DND-41 (cell line): ENCODE data around the gene RFTN1.

Source experiments
- ATAC-seq: fragments of 200-7000 bp; cut with Tn5 transposase; 3 replicates; pipeline ENCODE4 v1.9.1; 2021; ENCODE audit warnings: low read depth; ENCODE audit not compliant: insufficient read depth
- DNase-seq: peaks from one replicate; pipeline ENCODE4 v3.0.0-alpha.2; 2020
- H2AFZ ChIP-seq: 2 replicates; pipeline ENCODE4 v1.6.0; 2012; ENCODE audit warnings: low read depth, low read length
- H3K27ac ChIP-seq: 2 replicates; pipeline ENCODE4 v1.5.1; 2012; ENCODE audit warnings: low read length, inconsistent platforms
- H3K27me3 ChIP-seq: fragments of 200-600 bp; sonication (generic); 2 replicates; pipeline ENCODE4 v1.6.0; 2012; ENCODE audit warnings: low read length, mild to moderate bottlenecking, inconsistent platforms; ENCODE audit not compliant: insufficient read depth, poor library complexity
- H3K36me3 ChIP-seq: 2 replicates; pipeline ENCODE4 v1.5.1; 2012; ENCODE audit warnings: low read length, inconsistent platforms; ENCODE audit not compliant: insufficient read depth
- H3K4me1 ChIP-seq: 2 replicates; pipeline ENCODE4 v1.5.1; 2012; ENCODE audit warnings: mild to moderate bottlenecking, low read length; ENCODE audit not compliant: insufficient read depth
- H3K4me2 ChIP-seq: 2 replicates; pipeline ENCODE4 v1.6.0; 2012; ENCODE audit warnings: mild to moderate bottlenecking, moderate library complexity, low read length, inconsistent platforms; ENCODE audit not compliant: insufficient read depth
- H3K4me3 ChIP-seq, 2 experiments: fragments of 200-600 bp in 1 of 2; shearing (Covaris generic) in 1 of 2; 2 replicates each; pipeline ENCODE4 v1.5.1; 2012 to 2016; ENCODE audit warnings: inconsistent platforms in 2 of 2, low read length in 2 of 2, mild to moderate bottlenecking in 2 of 2, low read depth in 1 of 2, moderate library complexity in 1 of 2
- H3K79me2 ChIP-seq: 2 replicates; pipeline ENCODE4 v1.6.0; 2012; ENCODE audit warnings: low read length, inconsistent platforms; ENCODE audit not compliant: insufficient read depth
- H3K9ac ChIP-seq: 2 replicates; pipeline ENCODE4 v1.6.0; 2012; ENCODE audit warnings: low read depth, mild to moderate bottlenecking, inconsistent platforms, low read length, moderate library complexity
- H3K9me3 ChIP-seq: 2 replicates; pipeline ENCODE4 v1.5.1; 2012; ENCODE audit warnings: low read length, moderate library complexity, mild to moderate bottlenecking, inconsistent platforms; ENCODE audit not compliant: insufficient read depth, severe bottlenecking
- H4K20me1 ChIP-seq: 2 replicates; pipeline ENCODE4 v1.6.0; 2012; ENCODE audit warnings: low read length; ENCODE audit not compliant: insufficient read depth
- CTCF ChIP-seq: IDR thresholded peaks from 2 replicates; pipeline ENCODE4 v1.5.1; 2012; ENCODE audit warnings: borderline replicate concordance, low read length, moderate library complexity, mild to moderate bottlenecking; ENCODE audit not compliant: poor library complexity, severe bottlenecking; ENCODE audit errors: extremely low read depth
- EZH2 ChIP-seq: IDR thresholded peaks from 3 replicates; pipeline ENCODE4 v1.6.1; 2012; ENCODE audit warnings: borderline replicate concordance, low read depth, mild to moderate bottlenecking, moderate library complexity, low read length, inconsistent platforms; ENCODE audit not compliant: severe bottlenecking

Gene RFTN1

GRCh38 chr3:16280671-16281070, 232.8 kb downstream of the RFTN1 start:
- Histone ChIP-seq H3K27me3 (no peaks in the 10 kb centered on the region), H3K27ac (no peak overlapping the region), H3K79me2 (no peaks in the 10 kb centered on the region), H2AFZ (no peak overlapping the region), H3K4me2 (no peak overlapping the region), H3K4me3 (no peak overlapping the region), H3K9me3 (no peaks in the 10 kb centered on the region), H4K20me1 (no peaks in the 10 kb centered on the region), H3K4me1 (0 out of 2 replicates have a peak, but pooled peaks cover under 1% of the 10 kb centered on the region), H3K36me3 (peaks cover 57% of the 10 kb centered on the region), H3K9ac (no peak overlapping the region)
- DNase-seq: no peak
- no peak for TF ChIP-seq EZH2
- TF ChIP-seq CTCF: no peak
- ATAC-seq: no peak

DNA sequence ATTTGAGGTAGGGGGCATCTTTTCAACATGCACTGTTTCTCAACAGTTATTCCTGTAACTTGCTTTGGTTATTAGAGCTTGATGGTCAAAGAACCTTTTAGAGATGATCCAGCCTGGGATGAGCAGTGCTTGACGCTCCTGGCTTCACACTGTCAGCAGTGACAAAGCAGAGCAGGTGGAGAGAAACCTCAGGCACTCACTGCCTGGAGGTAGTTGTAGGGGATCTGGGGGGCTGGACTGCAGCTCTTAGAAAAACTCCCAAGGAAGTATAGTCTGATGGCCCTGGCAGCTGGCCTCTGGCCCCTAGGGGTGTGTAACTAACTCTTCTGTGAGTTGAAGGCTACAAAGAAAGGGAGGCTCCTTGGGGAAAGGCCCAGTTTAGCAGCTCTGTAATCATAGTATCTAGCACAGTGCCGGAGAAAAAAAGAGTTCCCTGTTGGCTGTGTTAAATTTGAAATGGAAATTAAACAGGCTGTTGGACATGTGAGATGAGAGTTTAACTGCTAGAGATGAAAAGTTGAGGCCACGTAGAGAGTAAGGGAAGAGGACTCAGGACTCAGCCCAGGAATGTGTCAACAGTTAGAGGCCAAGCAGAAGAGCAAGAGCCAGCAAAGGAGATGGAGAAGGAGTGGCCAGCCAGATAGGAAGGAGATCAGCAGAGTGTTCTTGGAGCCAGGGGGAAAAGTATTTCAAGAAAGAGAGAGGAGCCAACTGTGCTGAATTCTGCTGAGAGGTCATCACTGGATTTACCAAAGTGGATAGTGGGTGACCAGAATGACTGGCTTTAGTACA, 234.3 kb downstream of the RFTN1 start:
- Histone ChIP-seq H2AFZ (no peak overlapping the region), H3K4me2 (no peak overlapping the region), H3K4me3 (no peak overlapping the region), H4K20me1 (no peaks in the 10 kb centered on the region), H3K79me2 (no peaks in the 10 kb centered on the region), H3K36me3 (peaks cover 72% of the 10 kb centered on the region), H3K9me3 (no peaks in the 10 kb centered on the region), H3K9ac (no peak overlapping the region), H3K27me3 (no peaks in the 10 kb centered on the region), H3K4me1 (no peaks in the 10 kb centered on the region), H3K27ac (no peak overlapping the region)
- DNase-seq (no peak), ATAC-seq (no peak)
- TF ChIP-seq CTCF (no peak), EZH2 (no peak)

GRCh38 chr3:16277471-16277870, 236.0 kb downstream of the RFTN1 start:
- Histone ChIP-seq H3K79me2 (no peaks in the 10 kb centered on the region), H3K36me3 (peaks cover 71% of the 10 kb centered on the region), H3K27me3 (no peaks in the 10 kb centered on the region), H3K27ac (no peak overlapping the region), H4K20me1 (no peaks in the 10 kb centered on the region), H3K4me3 (no peak overlapping the region), H3K4me1 (no peaks in the 10 kb centered on the region), H3K4me2 (no peak overlapping the region), H3K9ac (no peak overlapping the region), H2AFZ (no peak overlapping the region), H3K9me3 (no peaks in the 10 kb centered on the region)
- TF ChIP-seq CTCF (no peak), EZH2 (no peak)
- ATAC-seq: no peak
- no peak for DNase-seq

- no peaks in the 10 kb centered on the region for H3K27me3 ChIP-seq
- ATAC-seq (no peak), DNase-seq (no peak)
- peaks cover 7% of the 10 kb centered on the region for H3K79me2 ChIP-seq
- H3K27ac ChIP-seq: no peak overlapping the region
- H3K4me3 ChIP-seq: no peak overlapping the region
- H4K20me1 ChIP-seq: no peaks in the 10 kb centered on the region
- H3K9me3 ChIP-seq: no peaks in the 10 kb centered on the region
- H3K9ac ChIP-seq: no peak overlapping the region
- peaks cover 88% of the 10 kb centered on the region for H3K36me3 ChIP-seq
- no peaks in the 10 kb centered on the region for H3K4me1 ChIP-seq
- TF ChIP-seq CTCF: no peak
- TF ChIP-seq EZH2: no peak
- no peak overlapping the region for H2AFZ ChIP-seq
- H3K4me2 ChIP-seq: no peak overlapping the region
Observed at GRCh38 chr3:16273867-16274266, 239.6 kb downstream of the RFTN1 start.
